CD8-positive, alpha-beta memory T cell (primary cell): ENCODE measurements around the gene PIEZO1. TPM values are rescaled to one million over a fixed set of nuclear protein-coding genes. Genes with fewer than 3 reads are reported as not detected.

ENCODE experiments used
- CTCF ChIA-PET: fragments of 350-600 bp; sonication (Branson Sonifier 250); formaldehyde crosslinking; loops from one replicate; lab custom pipeline; 2021; ENCODE audit warnings: antibody characterized with exemption; lab: Charles Lee
- POLR2A ChIA-PET: fragments of 350-600 bp; sonication (Branson Sonifier 250); formaldehyde crosslinking; loops from one replicate; lab custom pipeline; 2021; ENCODE audit warnings: antibody characterized with exemption; lab: Charles Lee
- DNase-seq, 5 donors: peaks; one replicate each; pipeline versions ENCODE4 v3.0.0 to v3.0.0-alpha.2; 2020 to 2022; ENCODE audit warnings: mixed read lengths in 1 of 5
- H3K27ac ChIP-seq: one replicate; pipeline ENCODE4 v1.7.0; 2013; ENCODE audit warnings: low read depth, mild to moderate bottlenecking, low read length, moderate library complexity
- H3K27me3 ChIP-seq: 2 replicates; pipeline ENCODE4 v1.7.0; 2013; ENCODE audit warnings: low read length, mild to moderate bottlenecking; ENCODE audit not compliant: insufficient read depth, poor library complexity, severe bottlenecking
- H3K36me3 ChIP-seq: 2 replicates; pipeline ENCODE4 v1.7.0; 2013; ENCODE audit warnings: mild to moderate bottlenecking, low read length, moderate library complexity; ENCODE audit not compliant: insufficient read depth
- H3K4me1 ChIP-seq: 2 replicates; pipeline ENCODE4 v1.7.0; 2013; ENCODE audit warnings: mild to moderate bottlenecking, low read length, moderate library complexity; ENCODE audit not compliant: insufficient read depth
- H3K4me3 ChIP-seq: 2 replicates; pipeline ENCODE4 v1.7.0; 2013; ENCODE audit warnings: mild to moderate bottlenecking, low read length
- H3K9me3 ChIP-seq: 2 replicates; pipeline ENCODE4 v1.7.0; 2013; ENCODE audit warnings: mild to moderate bottlenecking, low read length
- H3K27ac Mint-ChIP-seq, 8 donors: one replicate each; pipeline ENCODE4 v1.8.0; 2020 to 2021; ENCODE audit warnings: mixed read lengths in 8 of 8, mild to moderate bottlenecking in 6 of 8, inconsistent platforms in 3 of 8, moderate library complexity in 3 of 8
- H3K27me3 Mint-ChIP-seq, 2 donors: one replicate each; pipeline ENCODE4 v1.8.0; 2020 to 2021; ENCODE audit warnings: mixed read lengths in 2 of 2, mild to moderate bottlenecking in 1 of 2, moderate library complexity in 1 of 2
- H3K36me3 Mint-ChIP-seq, 3 donors: one replicate each; pipeline ENCODE4 v1.8.0; 2020 to 2021; ENCODE audit warnings: mixed read lengths in 3 of 3, inconsistent platforms in 1 of 3, mild to moderate bottlenecking in 1 of 3
- H3K4me1 Mint-ChIP-seq, 3 donors: one replicate each; pipeline ENCODE4 v1.8.0; 2020 to 2021; ENCODE audit warnings: mixed read lengths in 3 of 3, inconsistent platforms in 1 of 3, mild to moderate bottlenecking in 1 of 3
- H3K4me3 Mint-ChIP-seq, 7 donors: one replicate each; pipeline ENCODE4 v1.8.0; 2020 to 2021; ENCODE audit warnings: mixed read lengths in 7 of 7, mild to moderate bottlenecking in 6 of 7, moderate library complexity in 4 of 7, inconsistent platforms in 2 of 7
- H3K9me3 Mint-ChIP-seq, 5 donors: one replicate each; pipeline ENCODE4 v1.8.0; 2020 to 2022; ENCODE audit warnings: mixed read lengths in 5 of 5, mild to moderate bottlenecking in 3 of 5, moderate library complexity in 2 of 5, inconsistent platforms in 1 of 5
- polyA plus RNA-seq: library from polyadenylated mRNA; unstranded; fragments of 300-500 nt; fragmentation: Illumina TruSeq; gene quantifications from one replicate; pipeline ENCODE4 v1.2.3, GENCODE V29; 2021
- total RNA-seq, 2 experiments: library from RNA; stranded (reverse); gene quantifications; one replicate each; pipeline ENCODE4 v1.2.3, GENCODE V29; 2021

The PIEZO1 gene
- total and polyA plus RNA-seq, 3 experiments from 2014 or later, result 58.4 to 230 (median 215) TPM

- ChIA-PET CTCF (interaction anchor here (1.5 kb wide), 1 partner anchor 34 kb away, joined by 3 read pairs; the partner anchor contains the start of gene MVD), POLR2A (no interaction called here)
- no peaks in the 10 kb centered on the region for H3K9me3 Mint-ChIP-seq
- peak overlapping the region in 5 of 8 donors; percentile 11 to 99 (median 77) for H3K27ac Mint-ChIP-seq
- H3K4me3 ChIP-seq, result no peak overlapping the region
- DNase-seq, result no peak
- H3K4me1 ChIP-seq, result peaks cover 56% of the 10 kb centered on the region
- no peaks in the 10 kb centered on the region for H3K9me3 ChIP-seq
- peak overlapping the region in 2 of 7 donors; percentile 22 to 24 for H3K4me3 Mint-ChIP-seq
- peaks cover 33% of the 10 kb centered on the region for H3K36me3 ChIP-seq
- H3K27me3 Mint-ChIP-seq, result peaks cover 0 to 2% of the 10 kb centered on the region in 2 donors
- peaks cover 21 to 58% (median 37%) of the 10 kb centered on the region in 3 donors for H3K4me1 Mint-ChIP-seq
- H3K27me3 ChIP-seq, result no peaks in the 10 kb centered on the region
- H3K27ac ChIP-seq, result no peak overlapping the region
- H3K36me3 Mint-ChIP-seq, result peaks cover 0 to 64% (median 0%) of the 10 kb centered on the region in 3 donors
Observed at GRCh38 chr16:88697116-88697830, 87.7 kb downstream of the PIEZO1 start.

- ChIA-PET CTCF (interaction anchor here (1.2 to 1.6 kb wide), 2 partner anchors 9 to 11 kb away, joined by 4 to 6 read pairs; no protein-coding TSS in a partner anchor), POLR2A (no interaction called here)
- Mint-ChIP-seq H3K4me1 (peaks cover 26 to 67% (median 42%) of the 10 kb centered on the region in 3 donors), H3K9me3 (no peaks in the 10 kb centered on the region), H3K27ac (peak overlapping the region in 3 of 8 donors; percentile 11 to 99 (median 40)), H3K4me3 (no peak overlapping the region), H3K27me3 (peaks cover 0 to 2% of the 10 kb centered on the region in 2 donors), H3K36me3 (peaks cover 0 to 56% (median 0%) of the 10 kb centered on the region in 3 donors)
- no peak overlapping the region for H3K4me3 ChIP-seq
- no peak overlapping the region for H3K27ac ChIP-seq
- peaks cover 33% of the 10 kb centered on the region for H3K36me3 ChIP-seq
- no peaks in the 10 kb centered on the region for H3K27me3 ChIP-seq
- DNase-seq, result no peak
- H3K9me3 ChIP-seq, result no peaks in the 10 kb centered on the region
- peaks cover 56% of the 10 kb centered on the region for H3K4me1 ChIP-seq
Observed at GRCh38 chr16:88696441-88696840, 88.6 kb downstream of the PIEZO1 start.

- Histone ChIP-seq H3K9me3 (no peaks in the 10 kb centered on the region), H3K27me3 (no peaks in the 10 kb centered on the region), H3K4me1 (peaks cover 59% of the 10 kb centered on the region), H3K27ac (no peak overlapping the region), H3K4me3 (no peak overlapping the region), H3K36me3 (peaks cover 33% of the 10 kb centered on the region)
- Mint-ChIP-seq H3K27ac (peak overlapping the region in 4 of 8 donors; percentile 50 to 73 (median 66)), H3K36me3 (peaks cover 0 to 51% (median 0%) of the 10 kb centered on the region in 3 donors), H3K4me1 (peaks cover 29 to 69% (median 44%) of the 10 kb centered on the region in 3 donors), H3K9me3 (no peaks in the 10 kb centered on the region), H3K27me3 (no peaks in the 10 kb centered on the region), H3K4me3 (no peak overlapping the region)
- CTCF ChIA-PET, result interaction anchor here (1.2 to 1.6 kb wide), 2 partner anchors 8 to 11 kb away, joined by 4 to 6 read pairs; no protein-coding TSS in a partner anchor
- POLR2A ChIA-PET, result no interaction called here
- no peak for DNase-seq
Observed at GRCh38 chr16:88695753-88696152, 89.3 kb downstream of the PIEZO1 start.

- no peaks in the 10 kb centered on the region for H3K9me3 ChIP-seq
- H3K27me3 ChIP-seq, result no peaks in the 10 kb centered on the region
- H3K36me3 ChIP-seq, result peaks cover 33% of the 10 kb centered on the region
- H3K4me1 ChIP-seq, result peaks cover 59% of the 10 kb centered on the region
- POLR2A ChIA-PET, result no interaction called here
- no peak for DNase-seq
- CTCF ChIA-PET, result interaction anchor here (1.6 kb wide), 1 partner anchor 10 kb away, joined by 6 read pairs; no protein-coding TSS in a partner anchor
- Mint-ChIP-seq H3K27ac (peak overlapping the region in 3 of 8 donors; percentile 23 to 90 (median 50)), H3K36me3 (peaks cover 0 to 46% (median 0%) of the 10 kb centered on the region in 3 donors), H3K9me3 (no peaks in the 10 kb centered on the region), H3K27me3 (no peaks in the 10 kb centered on the region), H3K4me3 (no peak overlapping the region), H3K4me1 (peaks cover 32 to 69% (median 45%) of the 10 kb centered on the region in 3 donors)
- no peak overlapping the region for H3K27ac ChIP-seq
- no peak overlapping the region for H3K4me3 ChIP-seq
Observed at GRCh38 chr16:88695218-88695617, 89.8 kb downstream of the PIEZO1 start.

GRCh38 chr16:88694221-88695087 is 90.6 kb downstream of the PIEZO1 start:
- H3K9me3 Mint-ChIP-seq, result no peaks in the 10 kb centered on the region
- H3K36me3 Mint-ChIP-seq, result peaks cover 0 to 38% (median 0%) of the 10 kb centered on the region in 3 donors
- Histone ChIP-seq H3K27ac (no peak overlapping the region), H3K9me3 (no peaks in the 10 kb centered on the region), H3K27me3 (no peaks in the 10 kb centered on the region), H3K4me1 (peaks cover 55% of the 10 kb centered on the region), H3K4me3 (no peak overlapping the region), H3K36me3 (peaks cover 25% of the 10 kb centered on the region)
- H3K27me3 Mint-ChIP-seq, result no peaks in the 10 kb centered on the region
- peak overlapping the region in 2 of 7 donors; percentile 27 to 72 for H3K4me3 Mint-ChIP-seq
- peaks cover 25 to 67% (median 41%) of the 10 kb centered on the region in 3 donors for H3K4me1 Mint-ChIP-seq
- ChIA-PET CTCF (interaction anchor here (1.6 kb wide), 1 partner anchor 9 kb away, joined by 6 read pairs; no protein-coding TSS in a partner anchor), POLR2A (no interaction called here)
- no peak for DNase-seq
- H3K27ac Mint-ChIP-seq, result peak overlapping the region in 5 of 8 donors; percentile 43 to 94 (median 54)

GRCh38 chr16:88693420-88694177 is 91.4 kb downstream of the PIEZO1 start:
- H3K9me3 Mint-ChIP-seq, result no peaks in the 10 kb centered on the region
- Histone ChIP-seq H3K27ac (no peak overlapping the region), H3K9me3 (no peaks in the 10 kb centered on the region), H3K4me3 (no peak overlapping the region), H3K36me3 (peaks cover 23% of the 10 kb centered on the region), H3K4me1 (peaks cover 47% of the 10 kb centered on the region), H3K27me3 (no peaks in the 10 kb centered on the region)
- peaks cover 24 to 70% (median 41%) of the 10 kb centered on the region in 3 donors for H3K4me1 Mint-ChIP-seq
- H3K4me3 Mint-ChIP-seq, result no peak overlapping the region
- no peak for DNase-seq
- no peaks in the 10 kb centered on the region for H3K27me3 Mint-ChIP-seq
- POLR2A ChIA-PET, result no interaction called here
- CTCF ChIA-PET, result no interaction called here
- H3K36me3 Mint-ChIP-seq, result peaks cover 0 to 31% (median 0%) of the 10 kb centered on the region in 3 donors
- H3K27ac Mint-ChIP-seq, result peak overlapping the region in 2 of 8 donors; percentile 21 to 90

GRCh38 chr16:88692861-88693260 is 92.2 kb downstream of the PIEZO1 start:
- no peaks in the 10 kb centered on the region for H3K9me3 Mint-ChIP-seq
- DNase-seq, result no peak
- Histone ChIP-seq H3K4me1 (peaks cover 39% of the 10 kb centered on the region), H3K27ac (no peak overlapping the region), H3K9me3 (no peaks in the 10 kb centered on the region), H3K27me3 (no peaks in the 10 kb centered on the region), H3K36me3 (peaks cover 15% of the 10 kb centered on the region), H3K4me3 (peak overlapping the region; percentile 61)
- no peaks in the 10 kb centered on the region for H3K27me3 Mint-ChIP-seq
- ChIA-PET POLR2A (interaction anchor here (2.0 kb wide), 1 partner anchor 8 kb away, joined by 9 read pairs; no protein-coding TSS in a partner anchor), CTCF (interaction anchor here (1.1 kb wide), 1 partner anchor 10 kb away, joined by 3 read pairs; no protein-coding TSS in a partner anchor)
- H3K36me3 Mint-ChIP-seq, result peaks cover 0 to 24% (median 0%) of the 10 kb centered on the region in 3 donors
- peak overlapping the region; percentile 31 to 73 (median 42) for H3K4me3 Mint-ChIP-seq
- H3K4me1 Mint-ChIP-seq, result peaks cover 24 to 68% (median 37%) of the 10 kb centered on the region in 3 donors
- peak overlapping the region in 7 of 8 donors; percentile 43 to 91 (median 87) for H3K27ac Mint-ChIP-seq
